BE2C (cell line): ENCODE measurements around the gene TRMT112.

Experiments
- DNase-seq: peaks from one replicate; pipeline ENCODE4 v3.0.0-alpha.2; 2020
- H3K27me3 ChIP-seq: fragments of 250-450 bp; sonication (Bioruptor Pico); 2 replicates; pipeline ENCODE4 v1.5.1; 2020; ENCODE audit warnings: mild to moderate bottlenecking
- H3K36me3 ChIP-seq: fragments of 250-450 bp; sonication (Bioruptor Pico); 2 replicates; pipeline ENCODE4 v1.5.1; 2020; ENCODE audit warnings: mild to moderate bottlenecking
- H3K4me1 ChIP-seq: fragments of 250-450 bp; sonication (Bioruptor Pico); 2 replicates; pipeline ENCODE4 v1.5.1; 2020
- H3K4me3 ChIP-seq: 2 replicates; pipeline ENCODE4 v1.5.1; 2011; ENCODE audit warnings: low read depth, low read length
- H3K9me3 ChIP-seq: fragments of 250-450 bp; sonication (Bioruptor Pico); 2 replicates; pipeline ENCODE4 v1.5.1; 2020
- CTCF ChIP-seq: IDR thresholded peaks from 2 replicates; pipeline ENCODE4 v1.5.1; 2012; ENCODE audit warnings: mild to moderate bottlenecking, low read depth, low read length

Gene TRMT112

GRCh38 chr11:64357446-64357845 lies 40.1 kb upstream of the TRMT112 start:
- no peak for DNase-seq
- TF ChIP-seq CTCF, result no peak
- Histone ChIP-seq H3K4me1 (peaks cover 4% of the 10 kb centered on the region; the same call in 1 of the 2 replicates), H3K4me3 (no peak overlapping the region), H3K36me3 (no peaks in the 10 kb centered on the region), H3K9me3 (no peaks in the 10 kb centered on the region), H3K27me3 (no peaks in the 10 kb centered on the region)

GRCh38 chr11:64356498-64357411 lies 39.4 kb upstream of the TRMT112 start:
- Histone ChIP-seq H3K36me3 (no peaks in the 10 kb centered on the region), H3K4me1 (peaks cover 4% of the 10 kb centered on the region; the same call in 1 of the 2 replicates)

GRCh38 chr11:64355078-64355940 lies 38.0 kb upstream of the TRMT112 start:
- DNase-seq, result peak; percentile 83
- H3K9me3 ChIP-seq, result no peaks in the 10 kb centered on the region

More at GRCh38 chr11:64356498-64357411, 39.4 kb upstream of the TRMT112 start:
- H3K4me3 ChIP-seq, result no peak overlapping the region
- DNase-seq, result peak; percentile 62
- no peaks in the 10 kb centered on the region for H3K27me3 ChIP-seq
- peak; percentile 53 for TF ChIP-seq CTCF
- no peaks in the 10 kb centered on the region for H3K9me3 ChIP-seq

GRCh38 chr11:64353715-64354506 lies 36.6 kb upstream of the TRMT112 start:
- no peak for TF ChIP-seq CTCF
- Histone ChIP-seq H3K9me3 (no peaks in the 10 kb centered on the region), H3K27me3 (no peaks in the 10 kb centered on the region), H3K4me3 (no peak overlapping the region), H3K4me1 (peaks cover 4% of the 10 kb centered on the region; the same call in 1 of the 2 replicates), H3K36me3 (no peaks in the 10 kb centered on the region)
- DNase-seq, result no peak

More at GRCh38 chr11:64355078-64355940, 38.0 kb upstream of the TRMT112 start:
- Histone ChIP-seq H3K36me3 (no peaks in the 10 kb centered on the region), H3K4me1 (peaks cover 4% of the 10 kb centered on the region; the same call in 1 of the 2 replicates), H3K4me3 (0 out of 2 replicates have a peak overlapping the region, but pooled peaks have one; percentile 19), H3K27me3 (no peaks in the 10 kb centered on the region)
- peak; percentile 65 for TF ChIP-seq CTCF

GRCh38 chr11:64352995-64353714 lies 35.8 kb upstream of the TRMT112 start:
- peaks cover under 1% of the 10 kb centered on the region; the same call in 1 of the 2 replicates for H3K4me1 ChIP-seq
- peak; percentile 9 for DNase-seq
- no peak for TF ChIP-seq CTCF
- H3K27me3 ChIP-seq, result no peaks in the 10 kb centered on the region
- no peaks in the 10 kb centered on the region for H3K36me3 ChIP-seq
- no peaks in the 10 kb centered on the region for H3K9me3 ChIP-seq
- H3K4me3 ChIP-seq, result no peak overlapping the region
